Measurements from ENCODE around the gene THPO. TPM values are rescaled to one million over a fixed set of nuclear protein-coding genes. Genes with fewer than 3 reads are reported as not detected.

The THPO gene
- polyA plus RNA-seq, 2 donors, result 0.06 to 0.12 TPM

GRCh38 chr3:184379358-184380184 is 1.6 kb upstream of the THPO start, which contains the start of gene CHRD:
Gene CHRD, plus strand, starts transcription at chr3:184380054. Its CDS starts 265 bp downstream, at chr3:184380319.
- no peaks in the 10 kb centered on the region for H3K9me3 ChIP-seq (ENCODE audit: control insufficient read depth in 2 of 2, insufficient read depth in 1 of 2, low read depth in 1 of 2, low read length in 1 of 2)
- H3K36me3 ChIP-seq (ENCODE audit: control insufficient read depth in 2 of 2, insufficient read depth in 2 of 2, low read length in 1 of 2), result no peaks in the 10 kb centered on the region
- peak within 1 kb of the TSS; percentile 42 to 58 for H3K27ac ChIP-seq (ENCODE audit: low read depth in 2 of 2, low read length in 1 of 2)
- H3K27me3 ChIP-seq (ENCODE audit: control insufficient read depth in 1 of 2, insufficient read depth in 2 of 2, low read length in 2 of 2), result no peaks in the 10 kb centered on the region
- 13 to 32% methylated on average over 21 to 65 of the region's 71 CpGs for WGBS, 2 donors
- H3K4me1 ChIP-seq (ENCODE audit: control insufficient read depth in 2 of 2, insufficient read depth in 2 of 2, low read length in 1 of 2), result no peaks in the 10 kb centered on the region
- peak within 1 kb of the TSS; percentile 14 to 63 for H3K4me3 ChIP-seq (ENCODE audit: low read depth in 1 of 2, low read length in 2 of 2)

GRCh38 chr3:184378651-184379357 is 797 bp upstream of the THPO start:
- Histone ChIP-seq H3K27ac (ENCODE audit: low read depth in 2 of 2, low read length in 1 of 2) (peak overlapping the region; percentile 42 to 57), H3K36me3 (ENCODE audit: control insufficient read depth in 2 of 2, insufficient read depth in 2 of 2, low read length in 1 of 2) (no peaks in the 10 kb centered on the region), H3K27me3 (ENCODE audit: control insufficient read depth in 1 of 2, insufficient read depth in 2 of 2, low read length in 2 of 2) (no peaks in the 10 kb centered on the region), H3K4me3 (ENCODE audit: low read depth in 1 of 2, low read length in 2 of 2) (no peak overlapping the region), H3K4me1 (ENCODE audit: control insufficient read depth in 2 of 2, insufficient read depth in 2 of 2, low read length in 1 of 2) (no peaks in the 10 kb centered on the region), H3K9me3 (ENCODE audit: control insufficient read depth in 2 of 2, insufficient read depth in 1 of 2, low read depth in 1 of 2, low read length in 1 of 2) (no peaks in the 10 kb centered on the region)
- 75 to 78% methylated on average over 10 of the region's 10 CpGs for WGBS, 2 donors

- no peak overlapping the region for H3K27ac ChIP-seq (ENCODE audit: low read depth in 2 of 2, low read length in 1 of 2)
- WGBS, 2 donors, result 73 to 78% methylated on average over 5 of the region's 5 CpGs
- no peak overlapping the region for H3K4me3 ChIP-seq (ENCODE audit: low read depth in 1 of 2, low read length in 2 of 2)
- H3K9me3 ChIP-seq (ENCODE audit: control insufficient read depth in 2 of 2, insufficient read depth in 1 of 2, low read depth in 1 of 2, low read length in 1 of 2), result no peaks in the 10 kb centered on the region
- H3K36me3 ChIP-seq (ENCODE audit: control insufficient read depth in 2 of 2, insufficient read depth in 2 of 2, low read length in 1 of 2), result no peaks in the 10 kb centered on the region
- no peaks in the 10 kb centered on the region for H3K27me3 ChIP-seq (ENCODE audit: control insufficient read depth in 1 of 2, insufficient read depth in 2 of 2, low read length in 2 of 2)
- no peaks in the 10 kb centered on the region for H3K4me1 ChIP-seq (ENCODE audit: control insufficient read depth in 2 of 2, insufficient read depth in 2 of 2, low read length in 1 of 2)
Observed at GRCh38 chr3:184377374-184377773, 633 bp downstream of the THPO start.

- Histone ChIP-seq H3K4me3 (ENCODE audit: low read depth in 1 of 2, low read length in 2 of 2) (no peak overlapping the region), H3K4me1 (ENCODE audit: control insufficient read depth in 2 of 2, insufficient read depth in 2 of 2, low read length in 1 of 2) (no peaks in the 10 kb centered on the region), H3K9me3 (ENCODE audit: control insufficient read depth in 2 of 2, insufficient read depth in 1 of 2, low read depth in 1 of 2, low read length in 1 of 2) (no peaks in the 10 kb centered on the region), H3K27ac (ENCODE audit: low read depth in 2 of 2, low read length in 1 of 2) (no peak overlapping the region), H3K27me3 (ENCODE audit: control insufficient read depth in 1 of 2, insufficient read depth in 2 of 2, low read length in 2 of 2) (no peaks in the 10 kb centered on the region), H3K36me3 (ENCODE audit: control insufficient read depth in 2 of 2, insufficient read depth in 2 of 2, low read length in 1 of 2) (no peaks in the 10 kb centered on the region)
- WGBS, 2 donors, result 82 to 85% methylated on average over 12 of the region's 12 CpGs
Observed at GRCh38 chr3:184375747-184376461, 2.1 kb downstream of the THPO start.

- Histone ChIP-seq H3K36me3 (ENCODE audit: control insufficient read depth in 2 of 2, insufficient read depth in 2 of 2, low read length in 1 of 2) (peaks cover 0 to 5% of the 10 kb centered on the region in 2 donors), H3K4me1 (ENCODE audit: control insufficient read depth in 2 of 2, insufficient read depth in 2 of 2, low read length in 1 of 2) (peaks cover 0 to 2% of the 10 kb centered on the region in 2 donors), H3K27ac (ENCODE audit: low read depth in 2 of 2, low read length in 1 of 2) (no peak overlapping the region), H3K4me3 (ENCODE audit: low read depth in 1 of 2, low read length in 2 of 2) (no peak overlapping the region), H3K9me3 (ENCODE audit: control insufficient read depth in 2 of 2, insufficient read depth in 1 of 2, low read depth in 1 of 2, low read length in 1 of 2) (no peaks in the 10 kb centered on the region), H3K27me3 (ENCODE audit: control insufficient read depth in 1 of 2, insufficient read depth in 2 of 2, low read length in 2 of 2) (no peaks in the 10 kb centered on the region)
- WGBS, 2 donors, result 76 to 80% methylated on average over 6 of the region's 6 CpGs
Observed at GRCh38 chr3:184373422-184373821, 4.6 kb downstream of the THPO start.

- WGBS, 2 donors, result 70 to 78% methylated on average over 5 of the region's 5 CpGs
- no peaks in the 10 kb centered on the region for H3K9me3 ChIP-seq (ENCODE audit: control insufficient read depth in 2 of 2, insufficient read depth in 1 of 2, low read depth in 1 of 2, low read length in 1 of 2)
- no peaks in the 10 kb centered on the region for H3K27me3 ChIP-seq (ENCODE audit: control insufficient read depth in 1 of 2, insufficient read depth in 2 of 2, low read length in 2 of 2)
- H3K27ac ChIP-seq (ENCODE audit: low read depth in 2 of 2, low read length in 1 of 2), result no peak overlapping the region
- H3K36me3 ChIP-seq (ENCODE audit: control insufficient read depth in 2 of 2, insufficient read depth in 2 of 2, low read length in 1 of 2), result peaks cover 0 to 8% of the 10 kb centered on the region in 2 donors
- peaks cover 0 to 2% of the 10 kb centered on the region in 2 donors for H3K4me1 ChIP-seq (ENCODE audit: control insufficient read depth in 2 of 2, insufficient read depth in 2 of 2, low read length in 1 of 2)
- H3K4me3 ChIP-seq (ENCODE audit: low read depth in 1 of 2, low read length in 2 of 2), result no peak overlapping the region
Observed at GRCh38 chr3:184372911-184373310, 5.1 kb downstream of the THPO start.

GRCh38 chr3:184372296-184372821 is 5.6 kb downstream of the THPO start:
- Histone ChIP-seq H3K4me3 (ENCODE audit: low read depth in 1 of 2, low read length in 2 of 2) (no peak overlapping the region), H3K27me3 (ENCODE audit: control insufficient read depth in 1 of 2, insufficient read depth in 2 of 2, low read length in 2 of 2) (no peaks in the 10 kb centered on the region), H3K9me3 (ENCODE audit: control insufficient read depth in 2 of 2, insufficient read depth in 1 of 2, low read depth in 1 of 2, low read length in 1 of 2) (no peaks in the 10 kb centered on the region), H3K27ac (ENCODE audit: low read depth in 2 of 2, low read length in 1 of 2) (no peak overlapping the region), H3K36me3 (ENCODE audit: control insufficient read depth in 2 of 2, insufficient read depth in 2 of 2, low read length in 1 of 2) (peaks cover 0 to 10% of the 10 kb centered on the region in 2 donors), H3K4me1 (ENCODE audit: control insufficient read depth in 2 of 2, insufficient read depth in 2 of 2, low read length in 1 of 2) (peaks cover 0 to 2% of the 10 kb centered on the region in 2 donors)
- 76 to 79% methylated on average over 8 of the region's 8 CpGs for WGBS, 2 donors

- H3K36me3 ChIP-seq (ENCODE audit: control insufficient read depth in 2 of 2, insufficient read depth in 2 of 2, low read length in 1 of 2), result peaks cover 0 to 13% of the 10 kb centered on the region in 2 donors
- peaks cover 0 to 2% of the 10 kb centered on the region in 2 donors for H3K4me1 ChIP-seq (ENCODE audit: control insufficient read depth in 2 of 2, insufficient read depth in 2 of 2, low read length in 1 of 2)
- no peak overlapping the region for H3K4me3 ChIP-seq (ENCODE audit: low read depth in 1 of 2, low read length in 2 of 2)
- H3K9me3 ChIP-seq (ENCODE audit: control insufficient read depth in 2 of 2, insufficient read depth in 1 of 2, low read depth in 1 of 2, low read length in 1 of 2), result no peaks in the 10 kb centered on the region
- H3K27ac ChIP-seq (ENCODE audit: low read depth in 2 of 2, low read length in 1 of 2), result no peak overlapping the region
- no peaks in the 10 kb centered on the region for H3K27me3 ChIP-seq (ENCODE audit: control insufficient read depth in 1 of 2, insufficient read depth in 2 of 2, low read length in 2 of 2)
- WGBS, 2 donors, result 43 to 48% methylated on average over 5 of the region's 5 CpGs
Observed at GRCh38 chr3:184371570-184372018, 6.4 kb downstream of the THPO start.

- Histone ChIP-seq H3K9me3 (ENCODE audit: control insufficient read depth in 2 of 2, insufficient read depth in 1 of 2, low read depth in 1 of 2, low read length in 1 of 2) (no peaks in the 10 kb centered on the region), H3K36me3 (ENCODE audit: control insufficient read depth in 2 of 2, insufficient read depth in 2 of 2, low read length in 1 of 2) (peaks cover 0 to 13% of the 10 kb centered on the region in 2 donors), H3K4me3 (ENCODE audit: low read depth in 1 of 2, low read length in 2 of 2) (no peak overlapping the region), H3K4me1 (ENCODE audit: control insufficient read depth in 2 of 2, insufficient read depth in 2 of 2, low read length in 1 of 2) (peaks cover 0 to 2% of the 10 kb centered on the region in 2 donors), H3K27ac (ENCODE audit: low read depth in 2 of 2, low read length in 1 of 2) (peak overlapping the region in 1 of 2 donors; percentile 33), H3K27me3 (ENCODE audit: control insufficient read depth in 1 of 2, insufficient read depth in 2 of 2, low read length in 2 of 2) (no peaks in the 10 kb centered on the region)
- WGBS, 2 donors, result 51 to 60% methylated on average over 3 of the region's 3 CpGs
Observed at GRCh38 chr3:184368586-184369183, 9.3 kb downstream of the THPO start.

Data from esophagus (tissue), 2 donors.